Loucy (cell line): Measurements from ENCODE around the gene SRPK3.
A peak's percentile ranks its signal among the peaks of the same experiment; 100 is the strongest.

Source experiments
- H2AFZ ChIP-seq: fragments of 200-600 bp; sonication (generic); 2 replicates; pipeline ENCODE4 v1.6.0; 2016; ENCODE audit warnings: antibody characterized with exemption, mild to moderate bottlenecking, low read length, moderate library complexity
- H3F3A ChIP-seq: fragments of 200-600 bp; 2 replicates; pipeline ENCODE4 v1.6.0; 2016; ENCODE audit warnings: antibody characterized with exemption, low read depth, mild to moderate bottlenecking
- H3K27me3 ChIP-seq: fragments of 200-600 bp; sonication (generic); 2 replicates; pipeline ENCODE4 v1.6.1; 2014; ENCODE audit warnings: low read length, mild to moderate bottlenecking; ENCODE audit not compliant: insufficient read depth, poor library complexity, severe bottlenecking
- H3K36me3 ChIP-seq: fragments of 200-600 bp; sonication (generic); 2 replicates; pipeline ENCODE4 v1.6.1; 2016; ENCODE audit warnings: low read length; ENCODE audit not compliant: insufficient read depth
- H3K4me1 ChIP-seq: fragments of 200-600 bp; sonication (generic); 2 replicates; pipeline ENCODE4 v1.5.1; 2014; ENCODE audit warnings: low read length, mild to moderate bottlenecking; ENCODE audit not compliant: insufficient read depth, poor library complexity, severe bottlenecking
- H3K4me2 ChIP-seq: fragments of 200-600 bp; sonication (generic); 2 replicates; pipeline ENCODE4 v1.6.0; 2014; ENCODE audit warnings: antibody characterized with exemption, low read length, low read depth, mild to moderate bottlenecking; ENCODE audit not compliant: poor library complexity, severe bottlenecking
- H3K4me3 ChIP-seq: fragments of 200-600 bp; sonication (generic); 2 replicates; pipeline ENCODE4 v1.5.1; 2014; ENCODE audit warnings: low read length, mild to moderate bottlenecking, mixed read lengths; ENCODE audit not compliant: poor library complexity, severe bottlenecking
- H3K79me2 ChIP-seq: fragments of 200-600 bp; sonication (generic); 2 replicates; pipeline ENCODE4 v1.6.1; 2014; ENCODE audit warnings: low read length; ENCODE audit not compliant: insufficient read depth
- H3K9ac ChIP-seq: fragments of 200-600 bp; sonication (generic); 2 replicates; pipeline ENCODE4 v1.6.0; 2014; ENCODE audit warnings: mild to moderate bottlenecking, low read depth, low read length, moderate library complexity; ENCODE audit not compliant: poor library complexity, severe bottlenecking
- H3K9me2 ChIP-seq: fragments of 200-600 bp; sonication (generic); replicated peaks from 2 replicates; pipeline ENCODE4 v1.6.1; 2016; ENCODE audit warnings: low read depth, low read length, mixed read lengths
- H3K9me3 ChIP-seq: fragments of 200-600 bp; sonication (generic); 2 replicates; pipeline ENCODE4 v1.6.1; 2014; ENCODE audit warnings: mild to moderate bottlenecking, antibody characterized with exemption, low read length, low read depth; ENCODE audit not compliant: insufficient read depth
- H4K20me1 ChIP-seq: fragments of 200-600 bp; sonication (generic); 2 replicates; pipeline ENCODE4 v1.6.0; 2014; ENCODE audit warnings: antibody characterized with exemption, low read length, mild to moderate bottlenecking; ENCODE audit not compliant: insufficient read depth, poor library complexity, severe bottlenecking
- CTCF ChIP-seq: fragments of 200-600 bp; sonication (generic); conservative IDR thresholded peaks from 2 replicates; pipeline ENCODE4 v1.5.1; 2014; ENCODE audit warnings: mild to moderate bottlenecking, antibody characterized with exemption, low read length
- EZH2phosphoT487 ChIP-seq: fragments of 200-600 bp; IDR thresholded peaks from 2 replicates; pipeline ENCODE4 v1.6.1; 2018; ENCODE audit warnings: antibody characterized with exemption, mild to moderate bottlenecking, moderate library complexity, borderline replicate concordance

SRPK3 gene

GRCh38 chrX:153778181-153778580 is 2.7 kb upstream of the SRPK3 start:
- Histone ChIP-seq H3K9me2 (no peaks in the 10 kb centered on the region), H3K36me3 (no peaks in the 10 kb centered on the region), H3K4me1 (no peaks in the 10 kb centered on the region), H4K20me1 (no peaks in the 10 kb centered on the region), H2AFZ (no peak overlapping the region), H3F3A (no peaks in the 10 kb centered on the region), H3K9me3 (no peaks in the 10 kb centered on the region), H3K4me3 (no peak overlapping the region), H3K79me2 (no peaks in the 10 kb centered on the region), H3K4me2 (no peak overlapping the region), H3K27me3 (no peaks in the 10 kb centered on the region), H3K9ac (no peak overlapping the region)
- TF ChIP-seq CTCF = no peak
- no peak for TF ChIP-seq EZH2phosphoT487

GRCh38 chrX:153778684-153779101 is 2.1 kb upstream of the SRPK3 start:
- Histone ChIP-seq H3K9me2 (no peaks in the 10 kb centered on the region), H3K4me3 (no peak overlapping the region), H3K9me3 (no peaks in the 10 kb centered on the region), H3K27me3 (no peaks in the 10 kb centered on the region), H4K20me1 (no peaks in the 10 kb centered on the region), H2AFZ (no peak overlapping the region), H3K79me2 (no peaks in the 10 kb centered on the region), H3K4me2 (no peak overlapping the region), H3F3A (no peaks in the 10 kb centered on the region), H3K4me1 (no peaks in the 10 kb centered on the region), H3K9ac (no peak overlapping the region), H3K36me3 (no peaks in the 10 kb centered on the region)
- TF ChIP-seq CTCF (peak; percentile 25), EZH2phosphoT487 (no peak)

- no peaks in the 10 kb centered on the region for H3K9me2 ChIP-seq
- no peaks in the 10 kb centered on the region for H4K20me1 ChIP-seq
- H3K4me3 ChIP-seq = no peak overlapping the region
- H3K79me2 ChIP-seq = no peaks in the 10 kb centered on the region
- no peak overlapping the region for H2AFZ ChIP-seq
- no peaks in the 10 kb centered on the region for H3F3A ChIP-seq
- H3K36me3 ChIP-seq = no peaks in the 10 kb centered on the region
- H3K4me1 ChIP-seq = no peaks in the 10 kb centered on the region
- H3K9me3 ChIP-seq = no peaks in the 10 kb centered on the region
- no peak for TF ChIP-seq EZH2phosphoT487
- TF ChIP-seq CTCF = no peak
- H3K4me2 ChIP-seq = no peak overlapping the region
- no peak overlapping the region for H3K9ac ChIP-seq
- no peaks in the 10 kb centered on the region for H3K27me3 ChIP-seq
These were observed 757 bp upstream of the SRPK3 start for GRCh38 chrX:153779891-153780677.
